ENCODE measurements around the gene HCRT.
"Not testable (repeated sequence)": the region's sequence is repeated elsewhere in the genome, so short reads cannot be mapped to it uniquely, and the experiment has no call there.

The HCRT gene, protein sequence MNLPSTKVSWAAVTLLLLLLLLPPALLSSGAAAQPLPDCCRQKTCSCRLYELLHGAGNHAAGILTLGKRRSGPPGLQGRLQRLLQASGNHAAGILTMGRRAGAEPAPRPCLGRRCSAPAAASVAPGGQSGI

DNA sequence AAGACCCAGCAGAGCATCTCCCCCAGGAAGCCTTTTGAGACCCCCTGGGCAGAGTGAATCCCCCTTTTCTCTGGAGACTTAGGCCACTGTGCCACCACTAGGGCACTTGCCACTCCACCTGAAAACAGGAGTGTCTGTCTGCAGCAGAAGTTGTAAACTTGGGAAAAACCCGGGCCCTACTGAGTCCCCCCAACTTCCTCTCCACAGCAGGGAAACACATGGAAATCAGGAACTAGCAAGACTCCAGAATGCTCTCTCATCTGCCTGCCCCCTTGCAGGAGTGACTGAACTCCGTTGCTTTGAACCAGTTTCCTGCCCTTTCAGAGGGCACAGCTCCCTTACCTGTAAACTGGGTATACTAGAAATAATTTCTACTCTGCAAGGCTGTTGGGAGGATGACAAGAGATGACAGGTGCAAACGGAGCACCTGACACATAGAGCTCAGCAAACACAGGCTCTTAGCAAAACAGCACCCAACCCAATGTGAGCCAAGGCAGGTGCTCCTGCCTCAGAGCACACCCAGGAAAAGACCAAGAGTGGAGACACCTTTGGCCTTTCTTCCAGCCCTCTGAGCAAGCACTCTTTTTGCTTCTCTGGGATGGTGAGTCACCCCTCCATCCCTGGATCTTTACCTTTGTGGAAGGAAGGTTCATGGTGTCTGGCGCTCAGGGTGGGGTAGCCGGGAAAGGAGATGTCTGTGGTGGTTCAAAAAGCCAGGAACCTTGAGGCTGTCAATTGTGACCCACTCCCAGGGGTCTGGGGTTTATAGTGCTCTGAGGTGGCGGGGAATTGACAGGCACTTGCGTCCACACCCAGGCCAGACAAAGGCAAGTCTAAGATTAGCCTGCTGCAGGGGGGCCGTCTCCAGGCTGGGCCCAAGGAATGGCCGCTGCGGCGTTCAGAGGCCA lies at the start of gene HCRT:
TSS of gene HCRT (minus strand) at position 740 of the 908 bp plus-strand sequence. CDS start at position 653, 87 bp downstream.
- DNase-seq: no peak

DNA sequence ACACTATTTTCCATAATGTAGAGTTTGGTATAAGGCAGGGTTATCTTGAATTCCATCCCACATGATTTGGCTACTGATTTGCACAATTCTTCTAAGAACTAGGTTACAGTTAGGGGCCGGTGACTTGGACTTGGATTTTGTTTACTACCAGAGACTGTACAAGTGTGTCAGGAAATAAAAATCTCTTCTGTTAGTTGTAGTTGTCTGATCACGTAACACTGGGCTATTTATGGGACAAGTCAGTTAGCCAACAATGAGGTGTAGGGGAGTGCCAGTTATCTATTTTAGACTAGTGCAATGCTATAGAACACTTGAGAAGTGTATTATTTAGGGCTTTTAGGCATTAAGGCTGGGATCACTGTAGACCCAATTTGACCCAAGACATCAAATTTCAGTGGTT lies 48.7 kb upstream of the HCRT start:
- no peak for DNase-seq

DNA sequence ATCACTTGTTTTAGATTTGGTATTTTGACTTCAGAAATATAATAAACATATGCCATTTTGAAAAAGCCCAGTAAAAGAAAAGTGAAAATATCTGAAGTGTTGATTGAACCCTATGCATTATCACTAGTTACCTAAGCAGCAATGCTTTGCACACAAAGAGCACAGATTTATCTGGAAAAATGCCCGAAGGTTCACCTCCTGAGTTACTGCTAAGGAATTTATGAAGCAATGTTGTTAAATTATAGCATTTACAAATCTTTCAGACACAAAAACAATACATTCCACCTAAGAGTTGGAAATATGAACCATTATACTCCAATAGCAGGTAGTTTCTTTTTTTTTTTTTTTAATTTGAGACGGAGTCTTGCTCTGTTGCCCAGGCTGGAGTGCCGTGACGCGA lies 47.9 kb upstream of the HCRT start:
- DNase-seq: no peak

DNA sequence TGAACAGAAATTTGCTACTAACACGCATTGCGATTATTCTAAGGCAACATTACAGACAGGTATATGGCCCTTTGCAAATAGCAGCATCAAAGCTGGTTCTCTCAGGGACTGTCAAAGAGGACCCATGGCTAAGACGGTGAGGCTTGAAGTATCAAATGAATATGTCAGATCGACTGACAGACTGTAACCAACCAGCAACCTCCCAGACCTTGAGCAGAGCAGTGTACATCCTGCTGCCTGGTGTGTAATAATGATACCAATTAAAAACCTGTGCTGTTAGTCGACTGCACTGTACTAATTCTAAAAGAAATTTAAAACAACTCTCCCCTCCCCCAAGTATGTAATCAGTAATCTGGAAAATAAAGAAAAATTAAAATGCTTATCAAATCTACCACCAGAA lies 45.0 kb upstream of the HCRT start:
- DNase-seq: no peak

DNA sequence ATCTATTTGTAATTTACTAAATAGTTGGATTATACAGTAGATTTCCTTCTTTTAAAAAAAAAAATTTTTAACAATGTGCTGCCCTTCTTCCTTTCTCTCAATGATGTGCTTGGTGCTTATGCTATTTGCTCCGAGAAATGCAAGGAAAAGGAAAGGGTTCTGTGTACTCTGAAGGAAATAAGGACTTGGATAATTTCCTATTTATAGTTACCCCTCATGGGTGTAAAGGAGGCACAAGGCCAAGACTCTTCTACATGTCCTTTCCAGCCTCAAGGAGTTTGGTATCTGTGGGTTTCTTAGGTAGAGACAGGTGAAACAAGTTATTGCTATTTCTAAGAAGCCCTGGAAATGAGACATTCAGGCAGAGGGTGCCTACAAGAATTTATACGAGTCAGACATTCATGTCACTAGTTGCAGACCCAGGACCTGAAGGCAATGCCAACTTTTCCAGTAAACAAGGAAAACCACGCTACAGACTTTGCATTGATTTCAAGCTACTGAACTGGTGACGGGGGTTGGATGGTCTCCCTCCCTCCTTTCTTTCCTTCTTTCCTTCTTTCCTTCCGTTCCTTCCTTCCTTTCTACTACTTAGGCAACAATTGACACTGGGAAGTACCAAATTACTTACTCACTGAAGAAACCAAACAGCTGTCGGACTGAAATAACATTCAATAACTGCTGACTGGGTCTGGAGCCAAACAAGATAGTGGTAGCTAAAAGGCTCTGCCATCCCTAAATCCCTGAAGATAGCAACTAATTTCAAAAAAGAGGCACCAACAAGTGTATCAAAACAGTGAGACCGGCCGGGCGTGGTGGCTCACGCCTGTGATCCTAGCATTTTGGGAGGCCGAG lies 42.8 kb upstream of the HCRT start:
- DNase-seq: no peak

DNA sequence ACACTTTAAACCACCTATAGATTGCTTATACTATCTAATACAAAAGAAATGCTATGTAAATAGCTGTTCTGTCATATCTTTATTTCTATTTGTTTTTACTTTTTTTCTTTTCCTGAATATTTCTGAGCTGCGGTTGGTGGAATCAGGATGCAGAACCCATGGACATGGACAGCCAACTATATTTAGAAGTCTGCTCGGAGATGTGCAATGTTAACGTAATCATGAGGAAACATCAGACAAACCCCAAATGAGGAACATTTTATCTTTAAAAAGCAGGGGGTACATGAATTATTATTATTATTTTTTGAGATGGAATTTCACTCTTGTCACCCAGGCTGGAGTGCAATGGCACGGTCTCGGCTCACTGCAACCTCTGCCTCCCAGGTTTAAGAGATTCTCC lies 40.4 kb upstream of the HCRT start:
- no peak for DNase-seq

DNA sequence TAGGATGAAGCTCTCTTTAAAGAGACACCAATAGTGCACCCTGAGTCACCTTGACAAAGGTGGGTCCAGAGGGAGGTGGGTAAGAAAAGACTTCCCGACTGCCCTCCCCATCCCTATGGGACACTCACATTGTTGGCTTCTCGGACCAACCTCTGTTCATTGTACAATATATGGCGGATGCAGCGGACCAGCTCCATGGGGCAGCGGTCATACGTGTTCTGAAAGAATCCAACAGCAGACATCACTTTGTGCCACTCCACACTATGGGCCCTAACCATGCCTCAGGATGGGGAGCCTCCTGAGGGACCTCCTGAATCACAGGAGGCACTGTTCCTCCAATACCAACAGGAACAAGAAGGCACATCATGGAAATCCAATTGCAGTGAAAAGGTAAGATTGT lies 39.4 kb upstream of the HCRT start:
- no peak for DNase-seq

DNA sequence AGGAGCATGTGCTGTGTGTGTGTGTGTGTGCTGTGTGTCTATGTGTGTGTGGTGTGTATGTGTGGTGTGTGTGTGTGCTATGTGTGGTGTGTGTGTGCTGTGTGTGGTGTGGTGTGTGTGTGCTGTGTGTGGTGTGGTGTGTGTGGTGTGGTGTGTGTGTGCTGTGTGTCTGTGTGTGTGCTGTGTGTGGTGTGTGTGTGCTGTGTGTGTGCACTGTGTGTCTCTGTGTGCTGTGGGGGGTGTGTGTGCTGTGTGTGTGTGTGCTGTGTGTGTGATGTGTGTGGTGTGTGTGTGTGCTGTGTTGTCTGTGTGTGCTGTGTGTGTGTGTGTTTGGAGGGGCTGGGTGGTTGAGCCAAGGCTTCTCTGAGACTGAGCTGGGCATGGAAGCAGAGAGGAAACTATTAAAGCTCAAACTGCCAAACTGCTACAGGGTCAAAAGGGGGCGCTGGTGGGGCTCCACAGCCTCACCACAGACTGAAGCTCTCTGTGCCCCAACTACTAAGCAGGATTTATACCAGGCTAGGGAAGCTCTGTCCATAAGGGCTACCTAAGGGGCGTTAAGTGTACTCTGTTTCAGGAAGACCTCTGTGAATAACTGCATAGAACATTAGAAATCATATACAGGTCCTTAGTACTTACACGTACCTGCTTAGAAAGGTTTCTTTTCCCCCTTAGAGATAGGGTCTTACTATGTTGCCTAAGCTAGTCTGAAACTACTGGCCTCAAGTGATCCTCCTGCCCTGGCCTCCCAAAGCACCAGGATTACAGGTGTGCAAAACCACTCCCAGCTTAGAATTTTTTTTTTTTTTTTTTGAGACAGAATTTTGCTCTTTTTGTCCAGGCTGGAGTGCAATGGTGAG lies 36.9 kb upstream of the HCRT start:
- DNase-seq: no peak

DNA sequence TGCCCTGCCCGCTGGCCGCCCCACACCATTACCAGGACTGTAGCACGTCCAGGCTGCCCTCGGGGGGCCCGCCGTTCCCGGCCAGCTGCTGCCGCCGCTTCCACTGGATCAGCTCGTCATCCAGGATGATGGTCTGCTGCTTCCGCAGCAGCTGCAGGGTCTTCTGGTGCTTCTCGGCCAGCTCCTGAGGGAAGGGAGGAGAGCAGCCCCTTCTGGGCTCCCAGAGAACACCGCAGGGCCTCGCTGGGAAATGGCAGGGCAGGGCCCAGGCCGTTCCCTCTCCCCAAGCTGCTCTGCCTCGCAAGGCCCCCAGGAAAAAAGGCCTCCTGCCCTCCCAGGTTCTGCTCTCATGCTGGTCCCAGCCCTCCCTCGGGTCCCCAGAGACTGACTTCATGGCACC lies 34.0 kb upstream of the HCRT start:
- not testable (repeated sequence) for DNase-seq

DNA sequence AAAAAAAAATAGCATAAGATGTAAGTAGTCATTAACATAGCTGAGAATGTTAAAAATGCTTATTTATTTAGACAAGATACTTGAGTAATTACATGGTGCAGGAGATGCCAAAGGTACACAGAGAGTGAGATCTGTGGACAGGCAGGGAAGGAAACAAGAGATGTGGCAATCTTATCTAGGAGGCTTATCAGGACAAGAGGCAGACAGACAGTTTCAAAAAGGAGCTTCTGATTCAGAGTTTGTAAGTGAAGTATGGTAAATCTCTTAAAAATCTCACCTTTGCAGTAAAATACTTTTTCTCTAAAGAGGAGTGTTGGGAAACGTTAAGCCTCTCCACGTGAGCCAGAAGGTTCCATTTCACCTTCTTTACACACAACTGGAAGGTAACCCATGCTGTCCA lies 28.9 kb upstream of the HCRT start:
- DNase-seq: no peak

DNA sequence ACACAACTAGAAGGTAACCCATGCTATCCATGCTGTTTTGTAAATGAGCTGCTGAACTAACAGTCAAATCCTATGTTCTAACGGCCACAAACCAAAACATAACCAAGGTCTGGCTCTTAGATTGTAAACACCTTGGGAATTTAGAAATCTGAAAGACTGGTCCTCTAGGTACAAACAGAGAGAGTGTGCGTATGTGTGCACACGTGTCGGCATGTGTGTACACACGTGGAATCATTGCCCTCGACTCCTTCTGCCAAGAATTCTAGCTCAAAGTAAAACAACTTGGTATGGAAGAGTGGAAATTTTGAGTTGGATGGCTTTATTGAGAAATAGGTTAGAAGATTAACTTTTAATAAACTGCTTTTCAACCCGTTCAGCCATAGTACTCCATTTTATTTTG lies 27.1 kb upstream of the HCRT start:
- no peak for DNase-seq

DNA sequence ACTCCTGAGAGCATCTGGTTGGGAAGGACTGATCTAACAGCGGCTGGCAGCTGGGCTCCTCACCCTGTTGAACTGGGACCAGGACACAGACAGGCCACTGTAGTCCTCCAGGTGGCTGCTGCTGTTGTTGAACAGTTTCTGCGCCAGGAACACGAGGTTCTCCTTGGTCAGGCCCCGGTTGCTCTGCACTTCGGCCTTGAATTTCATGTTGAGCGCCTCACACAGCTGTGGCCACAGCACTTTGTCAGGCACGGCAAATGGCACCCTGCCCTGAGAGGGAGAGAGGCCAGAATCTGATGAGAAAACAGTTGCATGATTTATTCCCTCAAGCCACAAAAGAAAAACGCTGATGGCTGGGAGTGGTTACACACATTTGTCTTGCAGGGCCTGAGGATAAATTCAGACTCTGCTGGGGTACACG lies 26.7 kb upstream of the HCRT start:
- DNase-seq: not testable (repeated sequence)

DNA sequence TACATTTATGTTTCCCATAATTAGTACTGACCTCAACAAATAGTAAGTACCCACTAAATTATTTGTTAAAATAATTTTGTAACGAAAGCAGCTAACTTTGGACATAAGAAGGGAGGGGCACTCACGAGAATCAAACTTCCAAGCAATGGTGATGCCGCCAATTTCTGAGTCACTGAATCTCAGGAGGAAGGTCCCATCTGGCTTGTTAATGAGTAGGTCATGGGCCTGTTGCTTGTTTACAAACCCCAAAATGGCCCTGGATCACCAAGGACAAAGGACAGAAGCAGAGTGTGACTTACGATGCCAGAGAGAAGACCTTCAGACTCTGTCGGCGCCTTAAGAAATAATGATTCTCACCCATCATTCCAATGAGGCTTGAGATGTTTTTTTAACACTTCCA lies 24.8 kb upstream of the HCRT start:
- no peak for DNase-seq

DNA sequence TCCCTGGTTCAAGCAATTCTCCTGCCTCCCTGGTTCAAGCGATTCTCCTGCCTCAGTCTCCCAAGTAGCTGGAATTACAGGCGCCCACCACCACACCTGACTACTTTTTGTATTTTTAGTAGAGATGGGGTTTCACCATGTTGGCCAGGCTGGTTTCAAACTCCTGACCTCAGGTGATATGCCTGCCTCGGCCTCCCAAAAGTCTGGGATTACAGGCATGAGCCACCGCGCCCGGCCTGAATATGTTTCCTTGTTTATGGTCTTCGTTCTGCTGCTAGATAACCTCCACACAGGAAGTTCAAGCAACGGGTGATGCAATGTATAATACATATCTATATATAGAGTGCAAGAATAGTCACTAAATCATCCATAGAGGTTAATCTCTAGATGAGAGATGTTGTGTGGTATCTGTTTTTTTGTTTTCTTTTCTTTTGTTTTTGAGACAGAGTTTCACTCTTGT lies 20.9 kb upstream of the HCRT start:
- not testable (repeated sequence) for DNase-seq

DNA sequence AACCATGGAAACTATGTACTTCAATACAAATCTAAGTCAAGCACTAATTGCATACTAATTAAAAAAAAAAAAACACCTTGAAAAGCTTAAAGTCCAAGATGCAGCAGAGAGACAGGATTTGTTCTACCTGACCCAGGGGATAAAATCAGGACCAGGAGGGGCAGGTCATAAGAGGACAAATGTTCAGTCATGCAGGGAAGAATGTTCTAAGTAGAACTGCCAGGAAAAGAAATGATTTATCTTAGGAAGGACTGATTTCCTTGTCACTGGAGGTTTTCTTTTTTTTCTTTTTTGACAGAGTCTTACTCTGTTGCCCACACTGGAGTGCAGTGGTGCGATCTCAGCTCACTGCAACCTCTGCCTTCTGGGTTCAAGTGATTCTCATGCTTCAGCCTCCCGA lies 18.1 kb upstream of the HCRT start:
- DNase-seq: no peak

DNA sequence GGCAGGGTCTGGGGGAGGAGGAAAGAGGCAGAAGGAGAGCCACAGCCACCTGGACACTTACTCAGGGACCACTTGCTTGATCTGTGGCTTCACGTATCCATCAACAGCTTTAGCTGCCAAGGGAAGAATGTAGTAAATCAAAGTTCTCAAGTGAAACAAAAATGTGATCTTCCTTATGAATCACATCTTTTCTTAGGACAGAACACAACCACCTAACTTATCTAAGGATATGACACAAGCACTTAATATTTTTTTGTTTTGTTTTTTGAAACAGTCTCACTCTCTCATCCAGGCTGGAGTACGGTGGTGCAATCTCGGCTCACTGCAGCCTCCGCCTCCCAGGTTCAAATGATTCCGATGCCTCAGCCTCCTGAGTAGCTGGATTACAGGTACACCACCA lies 17.4 kb upstream of the HCRT start:
- DNase-seq: no peak

DNA sequence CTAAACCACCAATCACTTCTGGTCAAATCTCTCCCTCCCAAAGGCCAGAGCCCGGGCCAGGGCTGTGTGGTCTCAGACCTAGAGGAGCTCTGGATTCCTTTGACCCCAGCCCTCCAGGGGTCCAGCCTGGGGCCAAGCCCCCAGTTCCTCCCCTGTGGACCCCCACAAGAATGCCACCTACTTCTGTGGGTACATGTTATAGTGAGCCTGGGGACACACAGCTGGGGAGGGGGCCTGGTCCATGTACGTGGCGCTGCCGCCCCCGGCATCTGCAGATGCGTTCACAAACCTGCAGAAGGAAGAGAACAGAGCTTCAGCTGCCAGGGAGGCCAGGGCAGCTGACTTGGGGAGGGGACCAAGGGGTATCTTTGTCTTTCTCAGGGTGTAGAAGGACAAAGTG lies 16.9 kb upstream of the HCRT start:
- DNase-seq: no peak

DNA sequence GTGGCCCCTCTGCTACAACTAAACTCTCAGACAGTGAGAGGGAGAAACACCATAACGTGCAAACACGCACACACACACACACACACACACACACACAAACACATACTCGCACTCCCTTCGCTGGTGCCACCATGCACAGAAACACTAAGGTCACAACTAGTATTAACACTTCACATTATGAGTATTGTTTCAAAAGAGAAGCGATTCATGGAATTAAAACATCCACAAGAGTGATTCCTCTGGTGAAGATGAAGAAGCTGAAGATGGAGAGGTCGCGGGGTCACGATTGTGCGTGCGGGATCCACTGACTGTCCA lies 16.2 kb upstream of the HCRT start:
- no peak for DNase-seq

DNA sequence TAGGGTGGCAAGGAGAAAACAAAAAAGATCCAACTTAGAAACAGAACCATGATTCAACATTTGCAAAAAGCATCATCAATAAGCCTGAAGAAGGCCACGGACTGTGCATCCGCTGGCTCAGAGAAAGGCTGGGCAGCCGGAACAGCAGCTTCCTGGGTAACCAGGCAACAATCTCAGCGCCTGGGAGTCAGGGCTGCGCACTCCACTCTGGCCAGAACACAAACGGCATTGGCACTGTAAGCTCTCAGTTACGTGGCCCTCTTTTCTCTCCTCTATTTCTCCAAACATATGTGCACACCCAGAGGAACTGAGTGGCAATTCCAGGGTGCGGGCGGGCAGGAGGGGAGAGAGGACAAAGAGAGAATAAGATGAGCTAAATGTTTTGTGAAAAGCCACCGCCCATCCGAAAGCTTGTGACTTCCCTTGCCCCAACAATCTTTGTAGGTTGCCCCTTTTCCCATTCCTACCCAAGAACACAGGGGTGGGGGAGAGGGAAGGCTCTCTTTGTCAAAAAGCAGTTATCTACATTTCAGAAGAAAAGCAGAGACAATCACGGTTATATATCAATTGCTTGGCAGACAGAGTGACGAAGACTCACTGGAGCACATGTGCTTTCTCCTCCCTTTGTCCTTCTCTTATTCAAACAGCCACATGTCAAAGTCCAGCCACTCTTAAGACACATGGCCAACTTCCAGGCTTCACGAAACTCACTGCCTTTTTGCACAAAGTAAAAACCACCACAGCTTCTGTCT lies 15.6 kb upstream of the HCRT start:
- no peak for DNase-seq

DNA sequence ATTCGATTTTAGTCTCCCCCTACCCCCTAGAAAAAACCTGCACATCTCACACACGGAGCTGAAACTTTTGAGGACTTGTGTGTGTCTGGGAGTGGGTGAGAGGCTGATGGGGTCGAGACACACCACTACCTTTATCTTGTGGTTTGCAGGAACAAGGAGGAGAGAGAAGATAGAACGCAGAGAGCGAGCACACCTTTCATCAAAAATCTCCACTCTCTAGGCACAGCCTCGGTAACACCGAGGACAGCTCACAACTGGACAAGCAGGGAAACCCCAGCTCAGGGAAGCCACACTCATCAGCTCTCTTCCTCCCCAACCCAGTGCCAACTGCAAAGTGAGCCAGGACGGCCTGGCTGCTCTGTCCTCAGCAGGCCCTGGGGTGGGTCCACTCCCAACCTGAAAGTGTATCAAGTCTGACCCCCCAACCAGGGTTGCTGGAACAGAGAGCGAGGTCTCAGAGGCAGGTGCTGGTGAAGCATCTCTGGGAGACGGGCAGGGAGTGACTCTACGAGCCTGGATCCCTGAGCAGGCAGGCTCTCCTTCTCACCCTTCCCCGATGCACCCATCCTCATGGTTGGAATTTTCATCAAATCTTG lies 14.3 kb upstream of the HCRT start:
- DNase-seq: no peak

DNA sequence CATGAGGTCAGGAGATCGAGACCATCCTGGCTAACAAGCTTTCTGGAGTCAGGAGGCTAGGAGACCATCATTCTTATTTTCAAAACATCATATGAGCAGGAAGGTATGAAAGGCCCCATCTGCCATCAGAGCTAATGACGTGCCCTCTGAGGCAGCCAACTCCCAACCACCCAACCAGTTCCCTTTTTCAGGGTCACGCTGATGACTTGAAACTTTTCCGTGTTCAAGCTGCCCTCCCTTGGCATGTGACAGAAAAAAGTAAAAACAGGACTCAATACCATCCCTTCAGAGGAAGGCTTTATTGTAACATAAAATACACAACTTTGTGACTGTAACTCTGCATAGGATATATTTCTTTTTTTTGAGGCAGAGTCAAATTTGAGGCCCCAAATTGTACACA lies 13.6 kb upstream of the HCRT start:
- no peak for DNase-seq

All from NCI-H1105 (cell line).